CD1c-positive myeloid dendritic cell (primary cell): ENCODE results near the gene NME8.

ENCODE experiments used
- DNase-seq: peaks from one replicate; pipeline ENCODE4 v3.0.0-alpha.2; 2016; ENCODE audit errors: extremely low spot score

Gene NME8

GRCh38 chr7:37933018-37933566 lies 84.7 kb downstream of the NME8 start:
- DNase-seq = no peak

- DNase-seq = no peak
Measured at GRCh38 chr7:37942934-37943610, 94.7 kb downstream of the NME8 start.

- no peak for DNase-seq
Measured at GRCh38 chr7:37943905-37944736, 95.7 kb downstream of the NME8 start.

- DNase-seq = no peak
Measured at GRCh38 chr7:37944737-37945054, 96.3 kb downstream of the NME8 start.

GRCh38 chr7:37945336-37945735 lies 96.9 kb downstream of the NME8 start:
- no peak for DNase-seq

GRCh38 chr7:37947138-37947940 lies 98.9 kb downstream of the NME8 start:
- no peak for DNase-seq

GRCh38 chr7:37947941-37948210 lies 99.5 kb downstream of the NME8 start:
- no peak for DNase-seq
